A549 (cell line): ENCODE results near the gene TUBGCP6. TPM values are rescaled to one million over a fixed set of nuclear protein-coding genes. Genes with fewer than 3 reads are reported as not detected.

ENCODE experiments used
- ATAC-seq, 2 experiments: fragments of 200-7000 bp in 1 of 2; fragments of >200 bp in 1 of 2; cut with Nextera tagmentation in 1 of 2; cut with Tn5 transposase in 1 of 2; 3 replicates each; pipeline versions ENCODE4 v1.8.0 to v1.9.1; 2018 to 2020; ENCODE audit warnings: mild to moderate bottlenecking in 1 of 2, moderate library complexity in 1 of 2
- CTCF ChIA-PET: fragments of 300-600 bp; sonication (Branson Sonifier 250); formaldehyde crosslinking; extraction: SDS; loops from one replicate; lab custom pipeline; 2021; ENCODE audit warnings: antibody characterized with exemption, inconsistent platforms; lab: Yijun Ruan, JAX
- POLR2A ChIA-PET: fragments of 350-600 bp; formaldehyde crosslinking; extraction: SDS; loops from one replicate; lab custom pipeline; 2021; ENCODE audit warnings: antibody characterized with exemption, inconsistent platforms; lab: Yijun Ruan, JAX
- DNase-seq, 2 experiments: peaks; one replicate each; pipeline versions ENCODE4 v3.0.0 to v3.0.0-alpha.2; 2011 to 2016; ENCODE audit warnings: low read depth in 1 of 2, low spot score in 1 of 2
- FAIRE-seq: peaks from 2 replicates; lab custom pipeline; 2011; peaks lifted over from hg19 to GRCh38; lab: Jason Lieb, UNC
- H3K27ac ChIP-seq, 2 experiments: fragments of >200 bp; sonication (Bioruptor Twin); formaldehyde crosslinking; 3 replicates each; pipeline ENCODE4 v1.5.1; 2016 to 2017
- H3K4me1 ChIP-seq: fragments of >200 bp; sonication (Bioruptor Twin); formaldehyde crosslinking; 3 replicates; pipeline ENCODE4 v1.6.1; 2016
- H3K4me2 ChIP-seq: fragments of >200 bp; sonication (Bioruptor Twin); formaldehyde crosslinking; 3 replicates; pipeline ENCODE4 v1.6.1; 2016
- H3K4me3 ChIP-seq: fragments of >200 bp; sonication (Bioruptor Twin); formaldehyde crosslinking; 3 replicates; pipeline ENCODE4 v1.5.1; 2016
- H3K9me3 ChIP-seq: fragments of >200 bp; sonication (Bioruptor Twin); formaldehyde crosslinking; 3 replicates; pipeline ENCODE4 v1.6.1; 2016
- FOSL2 ChIP-seq, 2 experiments: fragments of 450-650 bp in 1 of 2; fragments of >200 bp in 1 of 2; sonication (Bioruptor Twin) in 1 of 2; formaldehyde crosslinking; IDR thresholded peaks; 2 replicates each; pipeline versions ENCODE4 v1.5.0 to v1.6.1; 2016 to 2020; ENCODE audit warnings: mild to moderate bottlenecking in 1 of 2, moderate library complexity in 1 of 2
- FOXS1 ChIP-seq: fragments of 250-450 bp; sonication (Bioruptor Pico); IDR thresholded peaks from 2 replicates; pipeline ENCODE4 v1.5.0; 2020; ENCODE audit warnings: mild to moderate bottlenecking, moderate library complexity
- HOXA7 ChIP-seq: fragments of 250-450 bp; sonication (Bioruptor Pico); IDR thresholded peaks from 2 replicates; pipeline ENCODE4 v1.5.0; 2020; ENCODE audit warnings: mild to moderate bottlenecking, moderate library complexity
- HOXB13 ChIP-seq: fragments of 250-450 bp; sonication (Bioruptor Pico); IDR thresholded peaks from 2 replicates; pipeline ENCODE4 v1.5.0; 2020; ENCODE audit warnings: low read depth, mild to moderate bottlenecking, moderate library complexity
- MAFK ChIP-seq: fragments of 450-650 bp; IDR thresholded peaks from 2 replicates; pipeline ENCODE4 v1.6.1; 2014; ENCODE audit not compliant: partially characterized antibody
- MAZ ChIP-seq: fragments of 150-350 bp; IDR thresholded peaks from 2 replicates; pipeline ENCODE4 v1.6.1; 2014; ENCODE audit warnings: antibody characterized with exemption, low read depth, low read length, borderline replicate concordance
- NFE2L2 ChIP-seq: fragments of 150-350 bp; conservative IDR thresholded peaks from 2 replicates; pipeline ENCODE4 v1.6.1; 2014; ENCODE audit warnings: low read length
- NR3C1 ChIP-seq: fragments of >200 bp; sonication (Bioruptor Twin); formaldehyde crosslinking; IDR thresholded peaks from 3 replicates; pipeline ENCODE4 v1.6.1; 2017
- POLR2AphosphoS2 ChIP-seq: conservative IDR thresholded peaks from 2 replicates; pipeline ENCODE4 v1.6.1; 2012; ENCODE audit warnings: low read length, improper control_type of control experiment, inconsistent platforms
- RCOR1 ChIP-seq: fragments of 150-350 bp; IDR thresholded peaks from 2 replicates; pipeline ENCODE4 v1.6.1; 2014; ENCODE audit warnings: antibody characterized with exemption, low read length, low read depth
- SMC3 ChIP-seq: fragments of >200 bp; sonication (Bioruptor Twin); formaldehyde crosslinking; IDR thresholded peaks from 3 replicates; pipeline ENCODE4 v1.6.1; 2018; ENCODE audit warnings: inconsistent platforms
- SREBF2 ChIP-seq: fragments of 450-650 bp; IDR thresholded peaks from 2 replicates; pipeline ENCODE4 v1.6.1; 2014; ENCODE audit warnings: mild to moderate bottlenecking, moderate library complexity
- TFCP2L1 ChIP-seq: fragments of 250-450 bp; sonication (Bioruptor Pico); IDR thresholded peaks from 2 replicates; pipeline ENCODE4 v1.5.0; 2021; ENCODE audit warnings: mild to moderate bottlenecking
- ZC3H11A ChIP-seq: fragments of 450-650 bp; IDR thresholded peaks from 2 replicates; pipeline ENCODE4 v1.6.1; 2014; ENCODE audit warnings: antibody characterized with exemption, mild to moderate bottlenecking
- ZFP36 ChIP-seq: fragments of 450-650 bp; IDR thresholded peaks from 2 replicates; pipeline ENCODE4 v1.6.1; 2014; ENCODE audit warnings: borderline replicate concordance; ENCODE audit not compliant: partially characterized antibody
- ZNF302 ChIP-seq: fragments of 250-450 bp; sonication (Bioruptor Pico); IDR thresholded peaks from 2 replicates; pipeline ENCODE4 v1.9.0; 2021; ENCODE audit warnings: inconsistent platforms, mild to moderate bottlenecking, moderate library complexity
- ZSCAN20 ChIP-seq: fragments of 250-450 bp; sonication (Bioruptor Pico); IDR thresholded peaks from 2 replicates; pipeline ENCODE4 v1.8.0; 2022; ENCODE audit warnings: mild to moderate bottlenecking, moderate library complexity
- WGBS: methylation state at CpG from one replicate; pipeline ENCODE4 v1.1.6; 2017; ENCODE audit errors: missing lambda C conversion rate; 5-methylcytosine and 5-hydroxymethylcytosine counted together
- polyA plus RNA-seq, 4 experiments: library from polyadenylated mRNA; depleted of rRNA in 3 of 4; stranded (reverse); fragments of >200 nt; fragmentation: RNase III in 1 of 4; extraction: RNeasy Plus Mini Kit Qiagen cat#74134 plus additional on column Dnase treatment in 1 of 4; gene quantifications; 2 replicates in 3 of 4; 3 replicates in 1 of 4; pipeline ENCODE4 v1.2.3, GENCODE V29; 2011 to 2017
- TF ChIP-seq, protein P1 (sequence below): fragments of >200 bp; sonication (Bioruptor Twin); formaldehyde crosslinking; IDR thresholded peaks from 2 replicates; pipeline ENCODE4 v1.6.1; 2016
- TF ChIP-seq, protein P2 (sequence below): IDR thresholded peaks from 2 replicates; pipeline ENCODE4 v1.6.1; 2012; ENCODE audit warnings: low read depth, borderline replicate concordance
- TF ChIP-seq, protein P3 (sequence below): fragments of 250-450 bp; sonication (Bioruptor Pico); IDR thresholded peaks from 2 replicates; pipeline ENCODE4 v1.5.0; 2021; ENCODE audit warnings: mild to moderate bottlenecking, moderate library complexity, borderline replicate concordance
- TF ChIP-seq, protein P4 (sequence below): fragments of 200-600 bp; sonication (generic); IDR thresholded peaks from 2 replicates; pipeline ENCODE4 v1.6.1; 2016; ENCODE audit warnings: antibody characterized with exemption, mild to moderate bottlenecking, moderate library complexity

The TUBGCP6 gene
- polyA plus RNA-seq, 2 of the 4 experiments (the other 2 are of a cell fraction): 6.5 to 14.2 TPM

DNA sequence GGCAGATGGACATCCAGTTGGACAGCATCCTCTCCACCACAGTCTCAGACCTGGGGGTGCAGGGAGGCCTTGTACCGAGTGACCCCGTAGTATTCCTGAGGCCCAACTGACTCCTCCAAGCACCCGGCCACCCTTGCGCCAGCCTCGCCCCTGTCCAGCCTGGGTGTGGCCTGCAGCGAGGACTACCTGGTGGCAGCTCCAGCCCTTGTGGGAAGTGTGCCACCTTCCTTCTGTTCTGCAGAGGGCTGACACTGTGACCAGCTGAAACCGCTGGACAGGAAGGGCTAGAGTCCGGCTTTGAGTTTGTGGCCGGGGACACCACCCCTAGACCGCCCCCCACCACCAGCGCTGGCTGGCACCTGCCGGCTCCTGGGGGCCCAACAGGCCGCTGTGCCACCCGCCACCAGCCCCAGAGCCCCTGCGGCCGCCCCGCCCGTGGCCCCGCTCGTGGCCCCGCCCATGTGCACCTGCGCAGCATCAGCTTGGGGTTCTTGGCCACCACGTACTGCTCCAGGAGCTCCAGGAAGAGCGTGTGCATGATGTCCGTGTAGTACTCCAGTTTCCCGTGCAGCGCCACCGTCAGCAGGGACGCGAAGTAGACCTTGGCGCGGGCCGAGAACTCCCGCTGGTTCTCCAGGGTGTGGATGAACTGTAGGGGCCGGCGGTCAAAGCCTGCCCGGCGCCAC is 35.3 kb upstream of the TUBGCP6 start:
- no peak for TF ChIP-seq POLR2AphosphoS2
- no peak for TF ChIP-seq NFE2L2
- no peak for TF ChIP-seq HOXB13 (CRISPR knock-in tag)
- TF ChIP-seq, protein P1, sequence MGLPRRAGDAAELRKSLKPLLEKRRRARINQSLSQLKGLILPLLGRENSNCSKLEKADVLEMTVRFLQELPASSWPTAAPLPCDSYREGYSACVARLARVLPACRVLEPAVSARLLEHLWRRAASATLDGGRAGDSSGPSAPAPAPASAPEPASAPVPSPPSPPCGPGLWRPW: no peak
- TF ChIP-seq ZFP36: no peak
- TF ChIP-seq ZNF302: no peak
- no peak for TF ChIP-seq NR3C1
- TF ChIP-seq, protein P2, sequence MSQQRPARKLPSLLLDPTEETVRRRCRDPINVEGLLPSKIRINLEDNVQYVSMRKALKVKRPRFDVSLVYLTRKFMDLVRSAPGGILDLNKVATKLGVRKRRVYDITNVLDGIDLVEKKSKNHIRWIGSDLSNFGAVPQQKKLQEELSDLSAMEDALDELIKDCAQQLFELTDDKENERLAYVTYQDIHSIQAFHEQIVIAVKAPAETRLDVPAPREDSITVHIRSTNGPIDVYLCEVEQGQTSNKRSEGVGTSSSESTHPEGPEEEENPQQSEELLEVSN: no peak
- TF ChIP-seq FOXS1 (CRISPR knock-in tag): no peak
- TF ChIP-seq MAZ: no peak
- TF ChIP-seq, protein P3, sequence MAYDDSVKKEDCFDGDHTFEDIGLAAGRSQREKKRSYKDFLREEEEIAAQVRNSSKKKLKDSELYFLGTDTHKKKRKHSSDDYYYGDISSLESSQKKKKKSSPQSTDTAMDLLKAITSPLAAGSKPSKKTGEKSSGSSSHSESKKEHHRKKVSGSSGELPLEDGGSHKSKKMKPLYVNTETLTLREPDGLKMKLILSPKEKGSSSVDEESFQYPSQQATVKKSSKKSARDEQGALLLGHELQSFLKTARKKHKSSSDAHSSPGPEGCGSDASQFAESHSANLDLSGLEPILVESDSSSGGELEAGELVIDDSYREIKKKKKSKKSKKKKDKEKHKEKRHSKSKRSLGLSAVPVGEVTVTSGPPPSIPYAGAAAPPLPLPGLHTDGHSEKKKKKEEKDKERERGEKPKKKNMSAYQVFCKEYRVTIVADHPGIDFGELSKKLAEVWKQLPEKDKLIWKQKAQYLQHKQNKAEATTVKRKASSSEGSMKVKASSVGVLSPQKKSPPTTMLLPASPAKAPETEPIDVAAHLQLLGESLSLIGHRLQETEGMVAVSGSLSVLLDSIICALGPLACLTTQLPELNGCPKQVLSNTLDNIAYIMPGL (CRISPR knock-in tag): no peak
- TF ChIP-seq TFCP2L1 (CRISPR knock-in tag): no peak
- no peak for TF ChIP-seq MAFK
- TF ChIP-seq, protein P4, sequence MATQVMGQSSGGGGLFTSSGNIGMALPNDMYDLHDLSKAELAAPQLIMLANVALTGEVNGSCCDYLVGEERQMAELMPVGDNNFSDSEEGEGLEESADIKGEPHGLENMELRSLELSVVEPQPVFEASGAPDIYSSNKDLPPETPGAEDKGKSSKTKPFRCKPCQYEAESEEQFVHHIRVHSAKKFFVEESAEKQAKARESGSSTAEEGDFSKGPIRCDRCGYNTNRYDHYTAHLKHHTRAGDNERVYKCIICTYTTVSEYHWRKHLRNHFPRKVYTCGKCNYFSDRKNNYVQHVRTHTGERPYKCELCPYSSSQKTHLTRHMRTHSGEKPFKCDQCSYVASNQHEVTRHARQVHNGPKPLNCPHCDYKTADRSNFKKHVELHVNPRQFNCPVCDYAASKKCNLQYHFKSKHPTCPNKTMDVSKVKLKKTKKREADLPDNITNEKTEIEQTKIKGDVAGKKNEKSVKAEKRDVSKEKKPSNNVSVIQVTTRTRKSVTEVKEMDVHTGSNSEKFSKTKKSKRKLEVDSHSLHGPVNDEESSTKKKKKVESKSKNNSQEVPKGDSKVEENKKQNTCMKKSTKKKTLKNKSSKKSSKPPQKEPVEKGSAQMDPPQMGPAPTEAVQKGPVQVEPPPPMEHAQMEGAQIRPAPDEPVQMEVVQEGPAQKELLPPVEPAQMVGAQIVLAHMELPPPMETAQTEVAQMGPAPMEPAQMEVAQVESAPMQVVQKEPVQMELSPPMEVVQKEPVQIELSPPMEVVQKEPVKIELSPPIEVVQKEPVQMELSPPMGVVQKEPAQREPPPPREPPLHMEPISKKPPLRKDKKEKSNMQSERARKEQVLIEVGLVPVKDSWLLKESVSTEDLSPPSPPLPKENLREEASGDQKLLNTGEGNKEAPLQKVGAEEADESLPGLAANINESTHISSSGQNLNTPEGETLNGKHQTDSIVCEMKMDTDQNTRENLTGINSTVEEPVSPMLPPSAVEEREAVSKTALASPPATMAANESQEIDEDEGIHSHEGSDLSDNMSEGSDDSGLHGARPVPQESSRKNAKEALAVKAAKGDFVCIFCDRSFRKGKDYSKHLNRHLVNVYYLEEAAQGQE: no peak
- TF ChIP-seq SMC3: no peak
- no peak for TF ChIP-seq FOSL2 (IDR thresholded peaks at IDR 0.05)
- no peak for TF ChIP-seq FOSL2 (CRISPR knock-in tag; IDR thresholded peaks at IDR 0.05)
- no peak for TF ChIP-seq ZSCAN20
- TF ChIP-seq RCOR1: no peak
- TF ChIP-seq SREBF2: no peak
- WGBS: 97% methylated on average over 12 of the region's 38 CpGs
- DNase-seq: no peak
- no peak for FAIRE-seq
- Histone ChIP-seq H3K27ac (no peak overlapping the region), H3K4me3 (no peak overlapping the region), H3K9me3 (no peaks in the 10 kb centered on the region; the same call in 2 of the 3 replicates), H3K4me2 (no peak overlapping the region), H3K4me1 (peaks cover 17% of the 10 kb centered on the region)
- CTCF ChIA-PET: interaction anchor here (0.6 to 1.5 kb wide), 3 partner anchors 46 to 109 kb away, joined by 3 to 6 read pairs (median 5); no protein-coding TSS in a partner anchor
- POLR2A ChIA-PET: no interaction called here
- ATAC-seq: no peak

DNA sequence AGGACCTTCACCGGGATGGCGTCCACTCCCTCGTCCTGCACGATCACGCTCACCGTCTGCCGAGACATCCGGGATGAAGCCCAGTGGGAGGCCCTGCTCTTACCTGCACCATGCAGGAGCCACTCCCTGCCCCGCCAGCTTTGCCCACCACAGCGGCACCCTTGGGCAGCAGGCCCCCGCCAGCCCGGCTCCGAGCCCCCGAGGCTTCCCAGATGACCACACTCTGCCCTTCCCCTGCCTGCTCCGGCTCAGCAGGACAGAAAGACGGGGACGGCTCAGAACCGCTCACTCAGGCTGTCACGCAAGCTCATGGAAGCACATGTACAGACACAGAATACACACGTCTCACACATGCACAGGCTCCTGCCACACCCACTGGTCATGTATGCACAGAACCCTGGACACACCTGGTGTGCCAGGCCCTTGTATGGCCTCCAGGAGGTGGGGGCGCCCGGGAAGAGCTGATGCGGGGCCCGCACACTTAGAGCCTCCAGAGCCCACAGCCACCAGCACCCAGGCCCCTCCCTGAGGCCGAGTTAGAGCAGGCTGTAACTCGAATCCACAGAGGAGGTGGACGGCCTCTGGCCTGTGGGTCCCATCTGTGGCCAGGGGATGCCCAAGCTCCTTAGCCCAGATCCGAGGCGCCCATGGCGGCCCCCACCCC is 34.3 kb upstream of the TUBGCP6 start:
- FAIRE-seq (no peak), DNase-seq (no peak), ATAC-seq (no peak)
- no peaks in the 10 kb centered on the region; the same call in 2 of the 3 replicates for H3K9me3 ChIP-seq
- 98% methylated on average over 7 of the region's 30 CpGs for WGBS
- no peak overlapping the region for H3K4me2 ChIP-seq
- TF ChIP-seq HOXA7 (no peak), ZC3H11A (no peak), MAFK (no peak)
- ChIA-PET CTCF (interaction anchor here (1.0 to 1.5 kb wide), 2 partner anchors 47 to 63 kb away, joined by 5 to 6 read pairs; no protein-coding TSS in a partner anchor), POLR2A (no interaction called here)
- H3K4me3 ChIP-seq: no peak overlapping the region
- H3K4me1 ChIP-seq: peaks cover 21% of the 10 kb centered on the region
- no peak overlapping the region for H3K27ac ChIP-seq
